Caco-2 (cell line): ENCODE results near the gene KCNIP4. TPM values are rescaled to one million over a fixed set of nuclear protein-coding genes. Genes with fewer than 3 reads are reported as not detected.

Experiments
- BruUV-seq: library from RNA; stranded (reverse); fragments of 400-500 nt; replicated peaks from 2 replicates; lab custom pipeline; 2021; lab: Mats Ljungman, UMichigan
- CTCF ChIA-PET: fragments of 300-600 bp; sonication (Branson Sonifier 250); formaldehyde crosslinking; loops from one replicate; lab custom pipeline; 2022; ENCODE audit warnings: antibody characterized with exemption; lab: Charles Lee
- POLR2A ChIA-PET: fragments of 300-600 bp; sonication (Branson Sonifier 250); formaldehyde crosslinking; loops from one replicate; lab custom pipeline; 2022; ENCODE audit warnings: antibody characterized with exemption; lab: Charles Lee
- DNase-seq, 2 experiments: peaks; one replicate each; pipeline versions ENCODE4 v3.0.0 to v3.0.0-alpha.2; 2020 to 2022
- H3K27me3 ChIP-seq: replicated peaks from 2 replicates; pipeline ENCODE4 v1.6.0; 2011; ENCODE audit warnings: low read length; ENCODE audit not compliant: control insufficient read depth, insufficient read depth
- H3K36me3 ChIP-seq: 2 replicates; pipeline ENCODE4 v1.5.1; 2011; ENCODE audit warnings: low read length; ENCODE audit not compliant: control insufficient read depth, insufficient read depth
- H3K4me1 ChIP-seq: fragments of 250-450 bp; sonication (Bioruptor Pico); 2 replicates; pipeline ENCODE4 v1.5.1; 2020; ENCODE audit warnings: mild to moderate bottlenecking
- H3K4me3 ChIP-seq: 2 replicates; pipeline ENCODE4 v1.5.1; 2011; ENCODE audit warnings: low read depth, mild to moderate bottlenecking, control low read depth, low read length
- H3K9me3 ChIP-seq: fragments of 250-450 bp; sonication (Bioruptor Pico); 2 replicates; pipeline ENCODE4 v1.5.1; 2020; ENCODE audit warnings: mild to moderate bottlenecking, moderate library complexity
- H3K27ac Mint-ChIP-seq: one replicate; pipeline ENCODE4 v1.8.0; 2022; ENCODE audit warnings: mixed read lengths; ENCODE audit not compliant: unreplicated experiment
- H3K27me3 Mint-ChIP-seq: one replicate; pipeline ENCODE4 v1.8.0; 2022; ENCODE audit warnings: mixed read lengths; ENCODE audit not compliant: insufficient read depth, unreplicated experiment
- H3K36me3 Mint-ChIP-seq: one replicate; pipeline ENCODE4 v1.8.0; 2022; ENCODE audit warnings: mild to moderate bottlenecking, mixed read lengths; ENCODE audit not compliant: insufficient read depth, unreplicated experiment
- H3K4me1 Mint-ChIP-seq: one replicate; pipeline ENCODE4 v1.8.0; 2022; ENCODE audit warnings: low read depth, mixed read lengths; ENCODE audit not compliant: unreplicated experiment
- H3K4me3 Mint-ChIP-seq: one replicate; pipeline ENCODE4 v1.8.0; 2022; ENCODE audit warnings: mild to moderate bottlenecking, moderate library complexity, mixed read lengths; ENCODE audit not compliant: unreplicated experiment
- H3K9me3 Mint-ChIP-seq: one replicate; pipeline ENCODE4 v1.8.0; 2022; ENCODE audit warnings: mixed read lengths; ENCODE audit not compliant: unreplicated experiment
- intact Hi-C: fragments of 100-400 bp; cut with micrococcal nuclease; formaldehyde crosslinking; loops from one replicate; pipeline ENCODE4 v1.10.0; 2022; ENCODE audit not compliant: unreplicated experiment
- total RNA-seq: library from RNA; stranded (reverse); gene quantifications from 2 replicates; pipeline ENCODE4 v1.2.3, GENCODE V29; 2022
- TF ChIP-seq, protein P1 (sequence below), 2 experiments: fragments of 200-600 bp in 1 of 2; IDR thresholded peaks; 1 replicate in 1 of 2; 2 replicates in 1 of 2; pipeline versions ENCODE4 v1.5.1 to v1.8.0; 2011 to 2022; ENCODE audit warnings: antibody characterized with exemption in 1 of 2, control low read depth in 1 of 2, inconsistent platforms in 1 of 2, low read depth in 1 of 2, low read length in 1 of 2, mild to moderate bottlenecking in 1 of 2, moderate library complexity in 1 of 2; ENCODE audit not compliant: insufficient read depth in 1 of 2, severe bottlenecking in 1 of 2, unreplicated experiment in 1 of 2

The KCNIP4 gene
- total RNA-seq, 1 experiment from 2014 or later: not detected

DNA sequence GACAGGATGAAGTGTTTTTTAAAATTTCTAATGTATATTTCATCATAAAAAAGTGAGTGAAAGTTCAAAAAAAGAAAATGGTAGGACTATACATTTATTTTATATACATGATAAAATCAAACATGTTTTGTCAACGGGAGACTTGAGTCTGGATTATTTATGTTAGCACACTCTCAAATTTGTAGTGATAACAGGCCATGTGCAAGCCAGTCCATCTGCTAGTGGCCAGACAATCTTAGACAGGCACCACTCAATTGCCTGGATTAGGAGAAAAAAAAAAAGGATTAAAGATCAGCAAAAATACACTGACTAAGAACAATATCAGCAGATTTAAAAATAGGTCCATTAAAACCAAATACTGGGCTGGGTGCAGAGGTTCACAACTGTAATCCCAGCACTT is 71.9 kb downstream of the KCNIP4 start:
- no peaks in the 10 kb centered on the region for H3K9me3 ChIP-seq
- CTCF ChIA-PET: no interaction called here
- POLR2A ChIA-PET: no interaction called here
- Mint-ChIP-seq H3K27me3 (peaks cover 5% of the 10 kb centered on the region), H3K36me3 (no peaks in the 10 kb centered on the region), H3K4me3 (no peak overlapping the region), H3K27ac (no peak overlapping the region), H3K9me3 (no peaks in the 10 kb centered on the region), H3K4me1 (no peaks in the 10 kb centered on the region)
- TF ChIP-seq, protein P1, sequence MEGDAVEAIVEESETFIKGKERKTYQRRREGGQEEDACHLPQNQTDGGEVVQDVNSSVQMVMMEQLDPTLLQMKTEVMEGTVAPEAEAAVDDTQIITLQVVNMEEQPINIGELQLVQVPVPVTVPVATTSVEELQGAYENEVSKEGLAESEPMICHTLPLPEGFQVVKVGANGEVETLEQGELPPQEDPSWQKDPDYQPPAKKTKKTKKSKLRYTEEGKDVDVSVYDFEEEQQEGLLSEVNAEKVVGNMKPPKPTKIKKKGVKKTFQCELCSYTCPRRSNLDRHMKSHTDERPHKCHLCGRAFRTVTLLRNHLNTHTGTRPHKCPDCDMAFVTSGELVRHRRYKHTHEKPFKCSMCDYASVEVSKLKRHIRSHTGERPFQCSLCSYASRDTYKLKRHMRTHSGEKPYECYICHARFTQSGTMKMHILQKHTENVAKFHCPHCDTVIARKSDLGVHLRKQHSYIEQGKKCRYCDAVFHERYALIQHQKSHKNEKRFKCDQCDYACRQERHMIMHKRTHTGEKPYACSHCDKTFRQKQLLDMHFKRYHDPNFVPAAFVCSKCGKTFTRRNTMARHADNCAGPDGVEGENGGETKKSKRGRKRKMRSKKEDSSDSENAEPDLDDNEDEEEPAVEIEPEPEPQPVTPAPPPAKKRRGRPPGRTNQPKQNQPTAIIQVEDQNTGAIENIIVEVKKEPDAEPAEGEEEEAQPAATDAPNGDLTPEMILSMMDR (IDR thresholded peaks at IDR 0.05; ENCODE audit: insufficient read depth in 1 of 2, low read depth in 1 of 2, low read length in 1 of 2, severe bottlenecking in 1 of 2, unreplicated experiment in 1 of 2): no peak
- H3K27me3 ChIP-seq: no peaks in the 10 kb centered on the region
- no peak for DNase-seq
- BruUV-seq: no TSS peak
- intact Hi-C loops: no loop called here
- no peaks in the 10 kb centered on the region for H3K36me3 ChIP-seq
- no peaks in the 10 kb centered on the region for H3K4me1 ChIP-seq
- H3K4me3 ChIP-seq: no peak overlapping the region

DNA sequence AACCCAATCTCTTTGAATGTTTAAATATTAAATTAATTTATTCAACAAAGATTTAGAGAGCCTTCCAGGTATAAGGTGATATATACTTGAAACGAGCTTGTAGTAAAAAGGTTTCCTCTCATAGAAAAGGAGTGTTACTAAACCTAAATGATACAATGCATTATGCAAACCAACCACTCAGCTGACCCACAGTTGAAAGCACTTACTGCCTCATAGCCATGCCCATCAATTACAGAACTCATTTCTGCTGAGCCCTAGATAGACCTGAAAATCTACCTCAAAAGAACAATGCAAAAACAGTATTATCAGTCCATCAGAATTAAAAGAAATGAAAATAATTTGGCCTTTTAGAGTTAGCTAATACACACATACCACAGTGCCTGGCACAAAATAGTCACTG is 75.4 kb downstream of the KCNIP4 start:
- H3K27ac Mint-ChIP-seq: no peak overlapping the region
- H3K36me3 Mint-ChIP-seq: no peaks in the 10 kb centered on the region
- H3K9me3 Mint-ChIP-seq: no peaks in the 10 kb centered on the region
- no peaks in the 10 kb centered on the region for H3K4me1 ChIP-seq
- ChIA-PET POLR2A (no interaction called here), CTCF (no interaction called here)
- intact Hi-C loops: no loop called here
- no peak for DNase-seq
- BruUV-seq: no TSS peak
- peaks cover 6% of the 10 kb centered on the region for H3K27me3 Mint-ChIP-seq
- no peaks in the 10 kb centered on the region for H3K27me3 ChIP-seq
- H3K4me3 Mint-ChIP-seq: no peak overlapping the region
- H3K4me3 ChIP-seq: no peak overlapping the region
- H3K9me3 ChIP-seq: no peaks in the 10 kb centered on the region
- no peaks in the 10 kb centered on the region for H3K4me1 Mint-ChIP-seq
- H3K36me3 ChIP-seq: no peaks in the 10 kb centered on the region
- TF ChIP-seq, protein P1 (IDR thresholded peaks at IDR 0.05; ENCODE audit: insufficient read depth in 1 of 2, low read depth in 1 of 2, low read length in 1 of 2, severe bottlenecking in 1 of 2, unreplicated experiment in 1 of 2): no peak

DNA sequence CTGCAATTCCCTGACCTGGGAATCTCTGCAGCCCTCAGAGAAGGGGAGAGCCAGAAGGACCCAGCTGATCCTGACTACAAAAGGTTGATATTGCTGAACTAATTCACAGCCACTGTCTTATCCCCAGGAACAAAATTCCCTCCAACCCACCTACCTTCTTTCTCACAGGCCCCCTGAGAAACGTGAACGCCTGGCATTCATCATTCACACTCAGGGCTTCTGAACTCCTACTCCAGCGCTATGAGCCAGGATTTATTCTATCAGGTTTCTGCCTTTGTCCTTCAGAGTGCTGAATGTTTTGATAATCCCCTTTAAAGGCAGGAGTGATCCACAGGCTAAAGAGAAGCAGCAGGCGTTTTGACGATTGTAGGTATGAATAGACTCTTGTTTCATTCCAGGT is 76.5 kb downstream of the KCNIP4 start:
- TF ChIP-seq, protein P1 (IDR thresholded peaks at IDR 0.05; ENCODE audit: insufficient read depth in 1 of 2, low read depth in 1 of 2, low read length in 1 of 2, severe bottlenecking in 1 of 2, unreplicated experiment in 1 of 2): no peak
- Mint-ChIP-seq H3K9me3 (no peaks in the 10 kb centered on the region), H3K4me3 (no peak overlapping the region), H3K4me1 (no peaks in the 10 kb centered on the region), H3K36me3 (no peaks in the 10 kb centered on the region), H3K27ac (no peak overlapping the region), H3K27me3 (peaks cover 6% of the 10 kb centered on the region)
- ChIA-PET POLR2A (no interaction called here), CTCF (no interaction called here)
- intact Hi-C loops: no loop called here
- BruUV-seq: no TSS peak
- H3K9me3 ChIP-seq: no peaks in the 10 kb centered on the region
- no peak overlapping the region for H3K4me3 ChIP-seq
- H3K36me3 ChIP-seq: no peaks in the 10 kb centered on the region
- H3K27me3 ChIP-seq: no peaks in the 10 kb centered on the region
- DNase-seq: no peak
- H3K4me1 ChIP-seq: no peaks in the 10 kb centered on the region
